ENCODE data around the gene SORCS2. TPM values are rescaled to one million over a fixed set of nuclear protein-coding genes. Genes with fewer than 3 reads are reported as not detected.

SORCS2 gene
- total and polyA plus RNA-seq, 3 donors from 2014 or later = 2.7 to 4.6 (median 2.9) TPM

- peaks cover 4% of the 10 kb centered on the region for H3K4me1 ChIP-seq
- no peaks in the 10 kb centered on the region for H3K36me3 ChIP-seq (ENCODE audit: low read depth, missing control alignments)
- H3K4me3 ChIP-seq = no peak overlapping the region
- intact Hi-C loops (cut with DNase I; ENCODE audit: low total_unique reads) = no loop called here
- H3K9me3 ChIP-seq = no peaks in the 10 kb centered on the region
- no peaks in the 10 kb centered on the region for H3K27me3 ChIP-seq
- 92 to 96% methylated on average over 5 to 6 of the region's 6 CpGs for WGBS, 2 donors
- H3K27ac ChIP-seq = no peak overlapping the region
- TF ChIP-seq CTCF (IDR thresholded peaks at IDR 0.05) (no peak), POLR2A (IDR thresholded peaks at IDR 0.05) (no peak)
- DNase-seq = no peak
These were observed 482.8 kb downstream of the SORCS2 start for GRCh38 chr4:7675136-7675535.

- 84 to 85% methylated on average over 18 to 28 of the region's 28 CpGs for WGBS, 2 donors
- intact Hi-C loops (cut with DNase I; ENCODE audit: low total_unique reads) = no loop called here
- Histone ChIP-seq H3K9me3 (no peaks in the 10 kb centered on the region), H3K4me3 (no peak overlapping the region), H3K36me3 (ENCODE audit: low read depth, missing control alignments) (no peaks in the 10 kb centered on the region), H3K27ac (no peak overlapping the region), H3K27me3 (no peaks in the 10 kb centered on the region), H3K4me1 (peaks cover 4% of the 10 kb centered on the region)
- TF ChIP-seq POLR2A (IDR thresholded peaks at IDR 0.05) (no peak), CTCF (IDR thresholded peaks at IDR 0.05) (no peak)
- no peak for DNase-seq
These were observed 483.4 kb downstream of the SORCS2 start for GRCh38 chr4:7675612-7676320.

- Histone ChIP-seq H3K36me3 (ENCODE audit: low read depth, missing control alignments) (no peaks in the 10 kb centered on the region), H3K4me1 (peaks cover 4% of the 10 kb centered on the region), H3K27ac (no peak overlapping the region), H3K9me3 (no peaks in the 10 kb centered on the region), H3K4me3 (no peak overlapping the region), H3K27me3 (no peaks in the 10 kb centered on the region)
- TF ChIP-seq POLR2A (IDR thresholded peaks at IDR 0.05) (no peak), CTCF (IDR thresholded peaks at IDR 0.05) (peak in 1 of 3 experiments; percentile 12)
- intact Hi-C loops (cut with DNase I; ENCODE audit: low total_unique reads) = no loop called here
- DNase-seq = no peak
- WGBS, 2 donors = 37 to 38% methylated on average over 4 of the region's 4 CpGs
These were observed 484.1 kb downstream of the SORCS2 start for GRCh38 chr4:7676398-7676922.

GRCh38 chr4:7677086-7677485, 484.7 kb downstream of the SORCS2 start:
- H3K27me3 ChIP-seq = no peaks in the 10 kb centered on the region
- intact Hi-C loops (cut with DNase I; ENCODE audit: low total_unique reads) = no loop called here
- H3K4me3 ChIP-seq = no peak overlapping the region
- no peaks in the 10 kb centered on the region for H3K9me3 ChIP-seq
- no peak overlapping the region for H3K27ac ChIP-seq
- WGBS, 2 donors = 83 to 86% methylated on average over 15 of the region's 15 CpGs
- peaks cover 4% of the 10 kb centered on the region for H3K4me1 ChIP-seq
- H3K36me3 ChIP-seq (ENCODE audit: low read depth, missing control alignments) = no peaks in the 10 kb centered on the region
- DNase-seq = no peak
- no peak for TF ChIP-seq POLR2A (IDR thresholded peaks at IDR 0.05)
- TF ChIP-seq CTCF (IDR thresholded peaks at IDR 0.05) = no peak
